Retina (tissue), 1 donor: ENCODE data around the gene GAP43.

Experiments used
- DNase-seq: peaks from one replicate; pipeline ENCODE4 v3.0.0-alpha.2; 2016

The GAP43 gene

GRCh38 chr3:115623044-115623868, at the start of gene GAP43:
GAP43 (plus strand) TSS chr3:115623510; CDS start chr3:115623690, 180 bp downstream.
- DNase-seq: peak; percentile 88

GRCh38 chr3:115576325-115576875, 46.9 kb upstream of the GAP43 start:
- DNase-seq: no peak

- no peak for DNase-seq
These were observed 46.3 kb upstream of the GAP43 start for GRCh38 chr3:115577000-115577399.

GRCh38 chr3:115578331-115578730, 45.0 kb upstream of the GAP43 start:
- DNase-seq: no peak

- DNase-seq: no peak
These were observed 42.7 kb upstream of the GAP43 start for GRCh38 chr3:115580566-115580965.

- no peak for DNase-seq
These were observed 41.8 kb upstream of the GAP43 start for GRCh38 chr3:115581362-115582135.

GRCh38 chr3:115588201-115589115, 34.9 kb upstream of the GAP43 start:
- DNase-seq: peak; percentile 17

- no peak for DNase-seq
These were observed 32.4 kb upstream of the GAP43 start for GRCh38 chr3:115590873-115591272.

- DNase-seq: no peak
These were observed 27.6 kb upstream of the GAP43 start for GRCh38 chr3:115595611-115596275.

- DNase-seq: no peak
These were observed 25.1 kb upstream of the GAP43 start for GRCh38 chr3:115598216-115598615.

- no peak for DNase-seq
These were observed 21.1 kb upstream of the GAP43 start for GRCh38 chr3:115602194-115602593.

- no peak for DNase-seq
These were observed 11.7 kb upstream of the GAP43 start for GRCh38 chr3:115611630-115612029.

- DNase-seq: no peak
These were observed 8.1 kb upstream of the GAP43 start for GRCh38 chr3:115615001-115615814.

- DNase-seq: no peak
These were observed 6.8 kb upstream of the GAP43 start for GRCh38 chr3:115616461-115616860.

- no peak for DNase-seq
These were observed 5.7 kb upstream of the GAP43 start for GRCh38 chr3:115617591-115617990.

- DNase-seq: peak; percentile 66
These were observed 875 bp downstream of the GAP43 start for GRCh38 chr3:115624029-115624741.

GRCh38 chr3:115624901-115625300, 1.6 kb downstream of the GAP43 start:
- peak; percentile 18 for DNase-seq

- peak; percentile 57 for DNase-seq
These were observed 2.7 kb downstream of the GAP43 start for GRCh38 chr3:115626006-115626409.

- peak; percentile 18 for DNase-seq
These were observed 3.4 kb downstream of the GAP43 start for GRCh38 chr3:115626721-115627120.
